ENCODE measurements around the gene EVC. TPM values are rescaled to one million over a fixed set of nuclear protein-coding genes. Genes with fewer than 3 reads are reported as not detected.

Gene EVC
- total and polyA plus RNA-seq, 2 of the 4 experiments (the other 2 are of a cell fraction), result 16.8 to 18.9 TPM

GRCh38 chr4:5781691-5782090, 70.7 kb downstream of the EVC start:
- dilution Hi-C loops (cut with HindIII; ENCODE audit: low sequenced_read_pairs, unreplicated experiment), result no loop called here
- CTCF ChIA-PET, result no interaction called here
- POLR2A ChIA-PET (ENCODE audit: unreplicated experiment), result no interaction called here

More at GRCh38 chr4:5781691-5782090, 70.7 kb downstream of the EVC start:
- Histone ChIP-seq H3K4me1 (ENCODE audit: control insufficient read depth, insufficient read depth, low read length) (peaks cover 11% of the 10 kb centered on the region), H3K27me3 (ENCODE audit: control insufficient read depth, insufficient read depth, low read length) (no peaks in the 10 kb centered on the region), H4K5ac (ENCODE audit: low read depth, low read length) (no peak overlapping the region), H2BK15ac (ENCODE audit: low read depth, low read length) (no peak overlapping the region), H2AFZ (replicated peaks; ENCODE audit: low read length, poor library complexity) (no peak overlapping the region), H4K91ac (ENCODE audit: insufficient read depth, low read depth, low read length) (no peak overlapping the region), H4K20me1 (ENCODE audit: insufficient read depth, low read length) (no peaks in the 10 kb centered on the region; the same call in 1 of the 2 replicates), H3K79me1 (ENCODE audit: low read depth in 1 of 2, low read length in 2 of 2) (peaks cover 19 to 36% of the 10 kb centered on the region in 2 experiments), H3K4ac (ENCODE audit: low read depth, low read length) (no peak overlapping the region), H2BK5ac (ENCODE audit: low read depth, low read length, poor library complexity, severe bottlenecking) (no peak overlapping the region), H3K14ac (replicated peaks; ENCODE audit: low read depth, low read length) (no peak overlapping the region), H3K4me2 (ENCODE audit: low read depth, low read length) (no peak overlapping the region), H2AK9ac (replicated peaks; ENCODE audit: low read depth, low read length, poor library complexity) (no peak overlapping the region), H3K18ac (ENCODE audit: low read depth, low read length) (no peak overlapping the region), H3K36me3 (ENCODE audit: control insufficient read depth, insufficient read depth, low read length) (peaks cover 29% of the 10 kb centered on the region), H3K9ac (ENCODE audit: low read depth, low read length) (no peak overlapping the region), H2BK20ac (ENCODE audit: low read depth, low read length) (no peak overlapping the region), H3K9me1 (ENCODE audit: insufficient read depth, low read length) (peaks cover 23% of the 10 kb centered on the region), H3K9me3 (ENCODE audit: control insufficient read depth, insufficient read depth, low read length) (0 out of 2 replicates have a peak, but pooled peaks cover 2% of the 10 kb centered on the region), H3K23ac (ENCODE audit: low read depth, low read length) (no peak overlapping the region), H2AK5ac (ENCODE audit: low read depth, low read length) (no peak overlapping the region), H3K56ac (ENCODE audit: extremely low read depth, insufficient read depth, low read length) (no peak overlapping the region), H3K27ac (ENCODE audit: insufficient read depth, low read length) (no peak overlapping the region), H2BK120ac (ENCODE audit: low read depth, low read length) (no peak overlapping the region), H3K4me3 (ENCODE audit: insufficient read depth, low read depth, low read length) (no peak overlapping the region), H4K8ac (ENCODE audit: low read depth in 2 of 2, low read length in 2 of 2) (no peak overlapping the region)
- no TSS peak for BruUV-seq (replicated peaks)
- no peak for DNase-seq
- no CpG with 5 or more reads among the region's 3 CpGs for WGBS, 2 experiments (ENCODE audit: extremely low coverage in 2 of 2, insufficient read length in 1 of 2)
- TF ChIP-seq SMC3 (IDR thresholded peaks at IDR 0.05; ENCODE audit: low read depth, low read length) (no peak), ELK1 (IDR thresholded peaks at IDR 0.05; ENCODE audit: borderline replicate concordance, low read depth, low read length) (no peak), BHLHE40 (IDR thresholded peaks at IDR 0.05; ENCODE audit: low read depth, low read length) (no peak), NFE2L2 (IDR thresholded peaks at IDR 0.05; ENCODE audit: low read depth, low read length) (no peak), MAZ (IDR thresholded peaks at IDR 0.05; ENCODE audit: borderline replicate concordance, low read depth, low read length) (no peak), RAD21 (IDR thresholded peaks at IDR 0.05; ENCODE audit: low read length) (no peak), POLR2A (IDR thresholded peaks at IDR 0.05; ENCODE audit: low read depth, low read length) (no peak), CTCF (conservative IDR thresholded peaks at IDR 0.05; ENCODE audit: low read depth, low read length) (no peak), CEBPB (IDR thresholded peaks at IDR 0.05; ENCODE audit: low read depth, low read length) (no peak), FOS (IDR thresholded peaks at IDR 0.05; ENCODE audit: low read depth, low read length) (no peak), CHD1 (IDR thresholded peaks at IDR 0.05; ENCODE audit: low read depth, low read length) (no peak), RFX5 (IDR thresholded peaks at IDR 0.05; ENCODE audit: low read depth, low read length) (no peak), MXI1 (IDR thresholded peaks at IDR 0.05; ENCODE audit: borderline replicate concordance, low read depth, low read length) (no peak), RCOR1 (IDR thresholded peaks at IDR 0.05; ENCODE audit: insufficient replicate concordance, low read length) (no peak), MAFK (IDR thresholded peaks at IDR 0.05; ENCODE audit: low read depth, low read length) (no peak), USF2 (IDR thresholded peaks at IDR 0.05; ENCODE audit: low read depth, low read length) (no peak)
- ATAC-seq (ENCODE audit: low read depth), result no peak
- intact Hi-C loops (cut with micrococcal nuclease) (no loop called here), in situ Hi-C loops (cut with MboI; ENCODE audit: low sequenced_read_pairs) (no loop called here)

Measured in IMR-90 (cell line).